Neural cell (in vitro differentiated cells): Measurements from ENCODE around the gene IMMP2L.

Experiments
- EZH2 ChIP-seq: fragments of 200-600, 300-800 bp; shearing (Covaris generic), sonication (generic); IDR thresholded peaks from 2 replicates; pipeline ENCODE4 v1.6.1; 2014; ENCODE audit warnings: antibody characterized with exemption, low read length, borderline replicate concordance, mild to moderate bottlenecking; ENCODE audit not compliant: insufficient read depth, poor library complexity, severe bottlenecking
- TAF1 ChIP-seq: IDR thresholded peaks from 2 replicates; pipeline ENCODE4 v1.6.1; 2012; ENCODE audit warnings: low read depth
- TF ChIP-seq, protein P1 (sequence below): fragments of 450-650 bp; IDR thresholded peaks from 2 replicates; pipeline ENCODE4 v1.5.1; 2014; ENCODE audit warnings: antibody characterized with exemption, mild to moderate bottlenecking, moderate library complexity; ENCODE audit not compliant: poor library complexity, severe bottlenecking
- TF ChIP-seq, protein P2 (sequence below): IDR thresholded peaks from 2 replicates; pipeline ENCODE4 v1.6.1; 2012; ENCODE audit warnings: borderline replicate concordance

- TF ChIP-seq, protein P1, sequence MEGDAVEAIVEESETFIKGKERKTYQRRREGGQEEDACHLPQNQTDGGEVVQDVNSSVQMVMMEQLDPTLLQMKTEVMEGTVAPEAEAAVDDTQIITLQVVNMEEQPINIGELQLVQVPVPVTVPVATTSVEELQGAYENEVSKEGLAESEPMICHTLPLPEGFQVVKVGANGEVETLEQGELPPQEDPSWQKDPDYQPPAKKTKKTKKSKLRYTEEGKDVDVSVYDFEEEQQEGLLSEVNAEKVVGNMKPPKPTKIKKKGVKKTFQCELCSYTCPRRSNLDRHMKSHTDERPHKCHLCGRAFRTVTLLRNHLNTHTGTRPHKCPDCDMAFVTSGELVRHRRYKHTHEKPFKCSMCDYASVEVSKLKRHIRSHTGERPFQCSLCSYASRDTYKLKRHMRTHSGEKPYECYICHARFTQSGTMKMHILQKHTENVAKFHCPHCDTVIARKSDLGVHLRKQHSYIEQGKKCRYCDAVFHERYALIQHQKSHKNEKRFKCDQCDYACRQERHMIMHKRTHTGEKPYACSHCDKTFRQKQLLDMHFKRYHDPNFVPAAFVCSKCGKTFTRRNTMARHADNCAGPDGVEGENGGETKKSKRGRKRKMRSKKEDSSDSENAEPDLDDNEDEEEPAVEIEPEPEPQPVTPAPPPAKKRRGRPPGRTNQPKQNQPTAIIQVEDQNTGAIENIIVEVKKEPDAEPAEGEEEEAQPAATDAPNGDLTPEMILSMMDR = no peak
- TF ChIP-seq EZH2 = no peak
- no peak for TF ChIP-seq TAF1
- TF ChIP-seq, protein P2, sequence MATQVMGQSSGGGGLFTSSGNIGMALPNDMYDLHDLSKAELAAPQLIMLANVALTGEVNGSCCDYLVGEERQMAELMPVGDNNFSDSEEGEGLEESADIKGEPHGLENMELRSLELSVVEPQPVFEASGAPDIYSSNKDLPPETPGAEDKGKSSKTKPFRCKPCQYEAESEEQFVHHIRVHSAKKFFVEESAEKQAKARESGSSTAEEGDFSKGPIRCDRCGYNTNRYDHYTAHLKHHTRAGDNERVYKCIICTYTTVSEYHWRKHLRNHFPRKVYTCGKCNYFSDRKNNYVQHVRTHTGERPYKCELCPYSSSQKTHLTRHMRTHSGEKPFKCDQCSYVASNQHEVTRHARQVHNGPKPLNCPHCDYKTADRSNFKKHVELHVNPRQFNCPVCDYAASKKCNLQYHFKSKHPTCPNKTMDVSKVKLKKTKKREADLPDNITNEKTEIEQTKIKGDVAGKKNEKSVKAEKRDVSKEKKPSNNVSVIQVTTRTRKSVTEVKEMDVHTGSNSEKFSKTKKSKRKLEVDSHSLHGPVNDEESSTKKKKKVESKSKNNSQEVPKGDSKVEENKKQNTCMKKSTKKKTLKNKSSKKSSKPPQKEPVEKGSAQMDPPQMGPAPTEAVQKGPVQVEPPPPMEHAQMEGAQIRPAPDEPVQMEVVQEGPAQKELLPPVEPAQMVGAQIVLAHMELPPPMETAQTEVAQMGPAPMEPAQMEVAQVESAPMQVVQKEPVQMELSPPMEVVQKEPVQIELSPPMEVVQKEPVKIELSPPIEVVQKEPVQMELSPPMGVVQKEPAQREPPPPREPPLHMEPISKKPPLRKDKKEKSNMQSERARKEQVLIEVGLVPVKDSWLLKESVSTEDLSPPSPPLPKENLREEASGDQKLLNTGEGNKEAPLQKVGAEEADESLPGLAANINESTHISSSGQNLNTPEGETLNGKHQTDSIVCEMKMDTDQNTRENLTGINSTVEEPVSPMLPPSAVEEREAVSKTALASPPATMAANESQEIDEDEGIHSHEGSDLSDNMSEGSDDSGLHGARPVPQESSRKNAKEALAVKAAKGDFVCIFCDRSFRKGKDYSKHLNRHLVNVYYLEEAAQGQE = no peak
These were observed 124.6 kb downstream of the IMMP2L start for GRCh38 chr7:111437736-111438135.
